BJ (cell line): ENCODE results near the gene SMC2. TPM values are rescaled to one million over a fixed set of nuclear protein-coding genes. Genes with fewer than 3 reads are reported as not detected.
A peak's percentile ranks its signal among the peaks of the same experiment; 100 is the strongest.

Experiments used
- CTCF ChIA-PET: fragments of 350-600 bp; formaldehyde crosslinking; extraction: SDS; loops from one replicate; lab custom pipeline; 2021; ENCODE audit warnings: antibody characterized with exemption, inconsistent platforms; lab: Yijun Ruan, JAX
- POLR2A ChIA-PET: fragments of 300-600 bp; sonication (Branson Sonifier 250); formaldehyde crosslinking; extraction: SDS; loops from one replicate; lab custom pipeline; 2021; ENCODE audit warnings: antibody characterized with exemption; lab: Charles Lee
- DNase-seq: peaks from one replicate; pipeline ENCODE4 v3.0.0-alpha.2; 2011; ENCODE audit warnings: low read depth
- H3K27me3 ChIP-seq: 2 replicates; pipeline ENCODE4 v1.6.0; 2011; ENCODE audit warnings: low read length; ENCODE audit not compliant: control insufficient read depth, insufficient read depth
- H3K36me3 ChIP-seq: 2 replicates; pipeline ENCODE4 v1.5.1; 2011; ENCODE audit warnings: low read length; ENCODE audit not compliant: control insufficient read depth, insufficient read depth
- H3K4me3 ChIP-seq: 2 replicates; pipeline ENCODE4 v1.5.1; 2011; ENCODE audit warnings: low read depth, mild to moderate bottlenecking, control low read depth, low read length
- CTCF ChIP-seq: IDR thresholded peaks from 2 replicates; pipeline ENCODE4 v1.5.1; 2011; ENCODE audit warnings: low read depth, mild to moderate bottlenecking, control low read depth, inconsistent platforms, low read length, moderate library complexity; ENCODE audit not compliant: insufficient read depth
- polyA plus RNA-seq: library from polyadenylated mRNA; depleted of rRNA; stranded (reverse); fragments of >200 nt; gene quantifications from 2 replicates; pipeline ENCODE4 v1.2.3, GENCODE V29; 2011

SMC2 gene
- polyA plus RNA-seq, 1 experiment, result 4.5 TPM

DNA sequence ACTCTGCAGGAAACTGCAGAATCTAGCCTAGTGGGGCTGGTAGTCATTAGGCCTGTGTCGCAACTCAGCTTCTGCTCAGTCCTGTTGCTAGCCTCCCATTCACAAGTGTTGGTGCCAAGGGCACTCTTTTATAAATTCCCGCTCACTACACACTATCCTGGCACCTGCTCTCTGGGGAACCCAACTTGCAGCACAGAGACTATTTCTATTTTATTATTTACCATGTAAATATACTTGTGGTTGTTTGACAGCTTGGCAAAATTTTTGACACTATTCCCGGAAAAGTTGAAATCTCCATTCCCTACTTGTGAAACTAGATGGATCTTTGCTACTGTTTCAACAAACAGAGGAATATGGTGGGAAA lies 20.4 kb upstream of the SMC2 start:
- no peak for DNase-seq
- no peak for TF ChIP-seq CTCF
- ChIA-PET POLR2A (no interaction called here), CTCF (interaction anchor here (0.7 kb wide), 1 partner anchor 40 kb away, joined by 3 read pairs; no protein-coding TSS in a partner anchor)
- H3K36me3 ChIP-seq, result no peaks in the 10 kb centered on the region
- no peaks in the 10 kb centered on the region for H3K27me3 ChIP-seq
- H3K4me3 ChIP-seq, result no peak overlapping the region

GRCh38 chr9:104074876-104075275 lies 19.2 kb upstream of the SMC2 start:
- Histone ChIP-seq H3K36me3 (no peaks in the 10 kb centered on the region), H3K27me3 (no peaks in the 10 kb centered on the region), H3K4me3 (no peak overlapping the region)
- peak; percentile 67 for DNase-seq
- POLR2A ChIA-PET, result no interaction called here
- CTCF ChIA-PET, result no interaction called here
- TF ChIP-seq CTCF, result no peak

DNA sequence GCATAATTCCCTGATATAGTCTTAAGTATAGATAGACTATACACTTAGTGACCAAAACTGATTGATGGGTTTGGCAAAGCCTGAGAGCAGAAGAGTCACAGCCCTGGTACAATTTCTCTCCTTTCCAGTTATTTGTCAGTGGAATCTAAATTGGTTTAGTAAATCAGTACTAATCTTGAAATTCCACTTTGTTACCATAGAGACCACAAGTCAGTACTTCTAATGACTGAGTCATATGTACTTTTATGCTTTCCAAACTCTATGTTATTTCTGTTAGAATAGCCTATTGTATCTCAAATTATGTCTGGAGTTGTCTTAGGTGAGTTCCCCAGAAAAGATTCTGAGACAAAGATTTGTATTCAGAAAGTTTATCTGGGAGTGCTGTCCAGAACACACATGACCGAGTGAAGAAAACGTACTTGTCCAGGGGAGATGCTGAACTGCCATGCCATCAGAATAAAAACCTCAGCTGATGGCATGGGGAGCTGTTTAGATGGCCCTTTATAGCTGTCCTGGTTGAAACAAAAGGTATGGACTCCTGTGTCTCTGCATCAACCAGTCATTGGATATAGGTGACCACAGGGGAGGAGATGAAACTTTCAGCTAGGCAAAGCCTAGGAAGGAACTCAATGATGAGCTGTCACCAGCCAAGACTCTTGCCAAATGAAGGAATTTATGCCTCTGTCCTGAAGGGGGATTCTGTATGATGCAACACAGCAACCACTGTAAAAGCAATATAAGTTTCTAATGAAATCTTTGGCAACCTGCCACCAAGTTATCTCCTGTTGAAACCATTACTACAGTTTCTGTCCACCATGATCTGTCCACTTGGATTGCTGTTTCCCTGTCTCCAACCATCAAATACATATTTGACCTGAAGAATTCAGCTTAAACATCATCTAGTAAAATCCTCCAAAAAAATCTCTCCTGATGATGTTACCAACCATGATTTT lies 18.0 kb upstream of the SMC2 start:
- Histone ChIP-seq H3K27me3 (no peaks in the 10 kb centered on the region), H3K36me3 (no peaks in the 10 kb centered on the region), H3K4me3 (no peak overlapping the region)
- ChIA-PET CTCF (interaction anchor here (1.0 to 1.2 kb wide), 4 partner anchors 14 to 25 kb away, joined by 3 to 4 read pairs (median 4); partner anchors contain the start of gene SMC2), POLR2A (no interaction called here)
- no peak for TF ChIP-seq CTCF
- peak; percentile 52 for DNase-seq

DNA sequence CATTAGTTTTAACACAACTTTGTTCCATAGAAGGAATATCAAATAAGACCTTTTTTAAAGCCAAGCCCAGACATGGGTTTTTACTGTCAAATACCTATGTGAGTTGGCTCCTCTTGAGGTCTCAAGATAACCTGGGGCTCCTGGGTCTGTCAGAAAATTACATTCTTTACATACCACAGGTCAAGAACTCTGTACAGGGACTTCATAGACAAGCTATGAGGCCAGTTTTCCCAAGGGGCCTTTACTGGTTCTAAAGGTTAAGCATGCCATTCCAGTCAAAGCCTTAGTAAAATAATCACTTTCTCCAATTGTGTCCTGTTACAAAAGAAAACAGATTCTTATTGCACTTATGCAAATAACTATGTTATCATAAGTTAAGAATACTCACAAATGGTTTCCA lies 15.5 kb upstream of the SMC2 start:
- no peaks in the 10 kb centered on the region for H3K27me3 ChIP-seq
- no peaks in the 10 kb centered on the region for H3K36me3 ChIP-seq
- DNase-seq, result no peak
- no peak overlapping the region for H3K4me3 ChIP-seq
- TF ChIP-seq CTCF, result no peak
- ChIA-PET POLR2A (no interaction called here), CTCF (interaction anchor here (1.4 kb wide), 1 partner anchor 15 kb away, joined by 3 read pairs; the partner anchor contains the start of gene SMC2)

GRCh38 chr9:104080983-104081382 lies 13.1 kb upstream of the SMC2 start:
- POLR2A ChIA-PET, result no interaction called here
- Histone ChIP-seq H3K4me3 (no peak overlapping the region), H3K36me3 (no peaks in the 10 kb centered on the region), H3K27me3 (no peaks in the 10 kb centered on the region)
- CTCF ChIA-PET, result interaction anchor here (1.9 kb wide), 1 partner anchor 10 kb away, joined by 4 read pairs; no protein-coding TSS in a partner anchor
- no peak for DNase-seq
- TF ChIP-seq CTCF, result no peak
